IPS DF 6.9 (cell line): ENCODE results near the gene KAZN.

Experiments
- DNase-seq: peaks from one replicate; pipeline ENCODE4 v3.0.0-alpha.2; 2013; ENCODE audit warnings: low read depth, low spot score
- H3K27ac ChIP-seq: one replicate; pipeline ENCODE4 v1.5.1; 2013; ENCODE audit warnings: low read length, control low read depth
- H3K27me3 ChIP-seq: 2 replicates; pipeline ENCODE4 v1.6.1; 2013; ENCODE audit warnings: mild to moderate bottlenecking, low read length; ENCODE audit not compliant: control insufficient read depth, insufficient read depth
- H3K36me3 ChIP-seq: 2 replicates; pipeline ENCODE4 v1.6.1; 2013; ENCODE audit warnings: low read length; ENCODE audit not compliant: control insufficient read depth, insufficient read depth
- H3K4me1 ChIP-seq: 2 replicates; pipeline ENCODE4 v1.6.1; 2013; ENCODE audit warnings: low read length; ENCODE audit not compliant: control insufficient read depth, insufficient read depth
- H3K4me3 ChIP-seq: 2 replicates; pipeline ENCODE4 v1.5.1; 2013; ENCODE audit warnings: mild to moderate bottlenecking, low read length
- H3K9me3 ChIP-seq: 2 replicates; pipeline ENCODE4 v1.6.1; 2013; ENCODE audit warnings: low read length, inconsistent platforms; ENCODE audit not compliant: control insufficient read depth, insufficient read depth
- WGBS: extraction: QIAGEN DNeasy Blood & Tissue Kit; methylation state at CpG from one replicate; pipeline ENCODE4 v1.1.7; 2013; ENCODE audit warnings: mixed read lengths, missing lambda C conversion rate; ENCODE audit not compliant: insufficient read length, insufficient coverage; 5-methylcytosine and 5-hydroxymethylcytosine counted together

The KAZN gene

DNA sequence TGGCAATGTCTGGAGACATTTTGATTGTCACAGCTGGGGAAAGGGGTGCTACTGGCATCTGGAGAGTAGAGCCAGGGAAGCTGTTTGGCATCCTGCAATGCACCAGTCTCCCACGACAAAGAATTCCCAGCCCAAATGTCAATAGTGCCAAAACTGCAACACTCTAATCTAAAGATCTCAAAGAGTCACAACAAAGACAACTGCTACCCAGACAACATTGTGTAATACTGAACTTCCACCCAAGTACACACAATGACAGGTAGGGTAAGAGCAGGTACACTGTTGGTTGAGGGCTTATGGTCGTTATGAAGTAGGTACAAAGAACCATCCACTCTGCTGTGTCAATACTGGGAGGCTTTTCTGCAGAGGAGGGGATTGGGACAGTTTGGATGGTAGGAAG is 546.8 kb downstream of the KAZN start:
- Histone ChIP-seq H3K4me3 (no peak overlapping the region), H3K36me3 (no peaks in the 10 kb centered on the region), H3K4me1 (no peaks in the 10 kb centered on the region), H3K27me3 (no peaks in the 10 kb centered on the region), H3K27ac (no peak overlapping the region), H3K9me3 (no peaks in the 10 kb centered on the region)
- no CpG with 5 or more reads among the region's 2 CpGs for WGBS
- DNase-seq, result no peak

DNA sequence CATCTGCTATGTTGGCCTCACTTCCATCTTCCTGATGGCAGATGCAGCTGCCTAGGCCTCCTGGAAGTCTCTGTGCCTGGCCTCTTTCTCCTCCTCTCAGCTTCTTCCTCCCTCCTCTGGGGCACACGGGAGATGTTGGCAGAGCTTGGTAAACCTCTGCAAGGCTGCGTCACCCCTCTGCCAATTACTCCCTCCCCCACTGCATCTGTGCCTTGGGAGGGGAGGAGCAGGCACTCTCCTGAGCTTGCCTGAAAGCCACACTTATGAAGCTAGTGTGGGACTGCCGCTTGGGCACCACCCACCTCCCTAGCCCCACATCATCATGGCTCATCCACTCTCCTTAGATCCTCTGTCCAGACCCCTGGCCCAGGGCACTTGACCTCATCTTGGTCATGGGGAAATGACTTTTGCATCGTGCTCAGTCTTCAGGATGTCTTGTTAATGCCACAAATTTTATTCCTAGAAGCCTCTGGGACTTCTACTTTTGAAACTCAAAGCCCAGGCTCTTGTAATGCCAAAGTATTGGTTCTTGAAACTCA is 547.7 kb downstream of the KAZN start:
- WGBS, result no CpG with 5 or more reads among the region's 4 CpGs
- Histone ChIP-seq H3K9me3 (no peaks in the 10 kb centered on the region), H3K36me3 (no peaks in the 10 kb centered on the region), H3K4me3 (no peak overlapping the region), H3K4me1 (no peaks in the 10 kb centered on the region), H3K27me3 (no peaks in the 10 kb centered on the region), H3K27ac (no peak overlapping the region)
- no peak for DNase-seq

DNA sequence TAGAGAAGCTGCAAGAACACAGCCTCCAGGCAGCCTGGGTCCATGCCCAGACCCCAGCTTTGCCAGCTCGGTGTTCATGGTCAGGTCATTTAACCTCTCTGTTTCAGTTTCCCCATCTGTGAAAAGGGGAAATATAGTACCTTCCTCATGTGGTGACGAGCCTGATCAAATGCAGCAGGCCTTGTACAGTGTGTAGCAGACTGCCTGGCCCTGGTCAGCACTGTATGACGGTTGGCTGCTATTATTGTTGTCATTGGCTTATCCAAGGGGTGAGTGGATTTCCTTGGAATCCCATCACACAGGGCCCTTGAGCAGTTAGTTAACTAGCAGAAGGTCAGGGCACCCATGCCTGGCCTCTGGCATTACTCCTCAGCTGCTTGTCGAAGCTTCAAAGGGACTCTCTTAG is 548.5 kb downstream of the KAZN start:
- Histone ChIP-seq H3K36me3 (no peaks in the 10 kb centered on the region), H3K9me3 (no peaks in the 10 kb centered on the region), H3K4me3 (no peak overlapping the region), H3K27me3 (no peaks in the 10 kb centered on the region), H3K27ac (no peak overlapping the region), H3K4me1 (no peaks in the 10 kb centered on the region)
- no CpG with 5 or more reads among the region's 4 CpGs for WGBS
- DNase-seq, result no peak

DNA sequence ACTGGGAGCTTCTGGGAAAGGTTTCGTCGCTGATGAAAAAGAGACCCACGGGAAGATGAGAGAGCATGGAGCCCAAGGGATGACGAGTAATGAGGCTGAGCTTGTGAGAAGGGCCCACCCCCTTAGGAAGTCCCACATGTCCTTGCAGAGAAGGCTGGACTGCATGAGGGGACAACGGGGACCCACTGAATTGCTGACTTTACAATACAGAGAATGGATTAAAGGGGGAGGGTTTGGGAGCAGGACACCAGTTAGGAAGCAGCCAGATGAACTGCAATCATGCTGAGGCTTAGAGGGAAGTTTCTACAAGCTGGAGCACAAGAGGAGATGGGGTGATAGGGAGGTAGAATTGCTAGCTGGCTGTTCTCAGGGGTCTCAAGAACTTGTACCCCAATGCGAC is 549.5 kb downstream of the KAZN start:
- Histone ChIP-seq H3K27ac (no peak overlapping the region), H3K27me3 (no peaks in the 10 kb centered on the region)
- no CpG with 5 or more reads among the region's 6 CpGs for WGBS

DNA sequence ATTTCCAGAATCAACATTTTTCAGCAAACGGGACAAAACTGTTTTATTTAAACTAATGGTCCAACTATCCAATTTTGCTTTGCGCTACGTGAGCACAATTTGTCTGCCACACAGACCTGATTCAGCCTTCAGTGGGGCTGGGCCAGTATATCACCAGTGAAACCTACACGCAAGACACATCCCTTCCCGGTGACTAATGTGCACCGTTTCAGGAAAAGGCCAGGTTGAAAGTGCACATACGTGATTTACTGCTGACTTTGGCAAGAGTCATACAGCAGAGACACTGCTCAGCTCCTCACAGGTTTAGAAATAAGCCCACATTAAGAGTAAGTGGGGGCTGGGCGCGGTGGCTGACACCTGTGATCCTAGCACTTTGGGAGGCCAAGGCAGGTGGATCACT is 550.0 kb downstream of the KAZN start:
- DNase-seq, result no peak
- Histone ChIP-seq H3K27me3 (no peaks in the 10 kb centered on the region), H3K4me3 (no peak overlapping the region), H3K27ac (no peak overlapping the region), H3K4me1 (no peaks in the 10 kb centered on the region), H3K9me3 (no peaks in the 10 kb centered on the region), H3K36me3 (no peaks in the 10 kb centered on the region)
- WGBS, result no CpG with 5 or more reads among the region's 9 CpGs

More for the DNA sequence above, 549.5 kb downstream of the KAZN start:
- no peaks in the 10 kb centered on the region for H3K4me1 ChIP-seq
- DNase-seq, result no peak
- H3K9me3 ChIP-seq, result no peaks in the 10 kb centered on the region
- no peaks in the 10 kb centered on the region for H3K36me3 ChIP-seq
- no peak overlapping the region for H3K4me3 ChIP-seq

DNA sequence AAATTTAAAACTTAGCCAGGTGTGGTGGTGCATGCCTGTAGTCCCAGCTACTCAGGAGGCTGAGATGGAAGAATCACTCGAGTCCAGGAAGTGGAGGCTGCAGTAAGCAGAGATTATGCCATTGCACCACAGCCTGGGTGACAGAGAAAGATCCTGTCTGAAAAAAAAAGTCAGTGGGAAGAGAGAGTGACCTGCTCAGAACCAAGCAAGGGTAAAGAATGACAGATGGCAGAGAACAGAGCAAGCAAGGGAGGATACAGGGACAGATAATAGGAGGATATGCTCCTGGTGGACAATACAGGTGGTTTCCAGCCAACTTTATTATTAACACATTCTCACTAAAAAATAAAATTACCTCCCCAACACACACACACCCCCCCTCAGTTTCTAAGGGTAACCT is 550.5 kb downstream of the KAZN start:
- Histone ChIP-seq H3K27me3 (no peaks in the 10 kb centered on the region), H3K27ac (no peak overlapping the region)

DNA sequence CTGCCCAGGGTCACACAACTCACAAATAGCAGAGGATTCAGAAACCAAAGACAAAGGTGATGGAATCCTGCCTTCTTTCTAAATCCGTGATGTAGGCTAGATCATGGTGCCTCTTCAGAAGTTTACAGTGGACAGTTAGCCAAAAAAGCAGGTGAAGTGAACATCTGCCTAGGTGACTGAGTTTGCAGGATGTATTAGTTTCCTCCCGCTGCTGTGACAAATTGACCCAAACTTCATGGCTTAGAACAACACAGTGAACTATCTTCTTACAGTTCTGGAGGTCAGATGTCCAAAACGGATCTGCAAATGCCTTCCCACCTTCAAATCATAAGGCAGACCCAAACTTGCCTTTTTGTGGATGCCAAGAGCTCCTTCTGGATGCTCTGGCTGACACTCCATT is 551.9 kb downstream of the KAZN start:
- Histone ChIP-seq H3K4me1 (peaks cover 2% of the 10 kb centered on the region), H3K27me3 (no peaks in the 10 kb centered on the region; the same call in 1 of the 2 replicates), H3K27ac (no peak overlapping the region), H3K36me3 (no peaks in the 10 kb centered on the region), H3K4me3 (no peak overlapping the region), H3K9me3 (no peaks in the 10 kb centered on the region)
- no CpG with 5 or more reads among the region's 3 CpGs for WGBS
- no peak for DNase-seq

More for the DNA sequence above, 550.5 kb downstream of the KAZN start:
- H3K9me3 ChIP-seq, result no peaks in the 10 kb centered on the region
- no peak for DNase-seq
- H3K4me3 ChIP-seq, result no peak overlapping the region
- no peaks in the 10 kb centered on the region for H3K4me1 ChIP-seq
- no peaks in the 10 kb centered on the region for H3K36me3 ChIP-seq
- no CpG with 5 or more reads among the region's 1 CpG for WGBS

DNA sequence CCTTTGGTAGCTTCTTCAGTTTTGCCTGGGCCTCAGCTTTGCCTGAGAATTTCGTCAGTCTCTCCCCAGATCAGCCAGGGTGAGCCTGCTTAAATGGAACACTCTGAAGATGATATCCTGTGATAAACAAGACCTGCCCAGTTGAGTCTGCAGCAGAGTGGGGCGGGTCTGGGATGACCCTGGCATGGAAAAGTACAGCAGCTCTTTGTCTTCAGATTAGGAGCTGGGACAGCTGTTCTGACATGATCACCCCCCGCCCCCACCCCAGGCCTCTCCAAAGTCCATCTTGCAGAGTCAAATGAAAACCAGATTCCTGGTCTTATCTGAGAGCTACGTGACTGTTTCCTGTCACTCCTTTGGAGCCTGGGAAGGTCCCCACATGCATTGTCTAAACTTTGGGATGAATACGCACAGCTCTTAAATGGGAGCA is 552.9 kb downstream of the KAZN start:
- Histone ChIP-seq H3K9me3 (no peaks in the 10 kb centered on the region), H3K4me1 (peaks cover 2% of the 10 kb centered on the region), H3K27me3 (no peaks in the 10 kb centered on the region; the same call in 1 of the 2 replicates), H3K4me3 (no peak overlapping the region), H3K27ac (no peak overlapping the region), H3K36me3 (no peaks in the 10 kb centered on the region)
- WGBS, result no CpG with 5 or more reads among the region's 5 CpGs
- no peak for DNase-seq

DNA sequence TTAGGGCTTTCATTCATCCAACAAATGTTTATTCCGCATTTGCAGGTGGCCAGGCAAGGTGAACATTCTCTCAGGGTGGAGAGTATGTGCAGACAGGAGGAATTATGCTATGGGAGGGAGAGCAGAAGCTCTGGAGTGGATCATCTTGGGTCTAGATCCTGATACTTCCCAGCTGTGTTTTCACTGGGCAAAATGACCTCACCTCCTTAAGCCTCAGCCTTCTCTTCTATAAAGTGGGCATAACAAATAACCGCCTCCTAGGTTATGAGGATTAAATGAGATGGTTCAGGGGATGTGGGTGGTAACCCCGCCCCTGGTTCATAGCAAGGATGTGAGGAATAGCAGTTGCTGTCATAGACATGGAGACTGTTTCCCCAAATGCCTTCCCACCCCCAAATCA is 553.4 kb downstream of the KAZN start:
- H3K27me3 ChIP-seq, result no peaks in the 10 kb centered on the region; the same call in 1 of the 2 replicates
- no peak for DNase-seq
- no peaks in the 10 kb centered on the region for H3K9me3 ChIP-seq
- peaks cover 2% of the 10 kb centered on the region for H3K4me1 ChIP-seq
- no peak overlapping the region for H3K27ac ChIP-seq
- H3K36me3 ChIP-seq, result no peaks in the 10 kb centered on the region
- no CpG with 5 or more reads among the region's 3 CpGs for WGBS
- H3K4me3 ChIP-seq, result peak overlapping the region; percentile 81; the same call in 1 of the 2 replicates

DNA sequence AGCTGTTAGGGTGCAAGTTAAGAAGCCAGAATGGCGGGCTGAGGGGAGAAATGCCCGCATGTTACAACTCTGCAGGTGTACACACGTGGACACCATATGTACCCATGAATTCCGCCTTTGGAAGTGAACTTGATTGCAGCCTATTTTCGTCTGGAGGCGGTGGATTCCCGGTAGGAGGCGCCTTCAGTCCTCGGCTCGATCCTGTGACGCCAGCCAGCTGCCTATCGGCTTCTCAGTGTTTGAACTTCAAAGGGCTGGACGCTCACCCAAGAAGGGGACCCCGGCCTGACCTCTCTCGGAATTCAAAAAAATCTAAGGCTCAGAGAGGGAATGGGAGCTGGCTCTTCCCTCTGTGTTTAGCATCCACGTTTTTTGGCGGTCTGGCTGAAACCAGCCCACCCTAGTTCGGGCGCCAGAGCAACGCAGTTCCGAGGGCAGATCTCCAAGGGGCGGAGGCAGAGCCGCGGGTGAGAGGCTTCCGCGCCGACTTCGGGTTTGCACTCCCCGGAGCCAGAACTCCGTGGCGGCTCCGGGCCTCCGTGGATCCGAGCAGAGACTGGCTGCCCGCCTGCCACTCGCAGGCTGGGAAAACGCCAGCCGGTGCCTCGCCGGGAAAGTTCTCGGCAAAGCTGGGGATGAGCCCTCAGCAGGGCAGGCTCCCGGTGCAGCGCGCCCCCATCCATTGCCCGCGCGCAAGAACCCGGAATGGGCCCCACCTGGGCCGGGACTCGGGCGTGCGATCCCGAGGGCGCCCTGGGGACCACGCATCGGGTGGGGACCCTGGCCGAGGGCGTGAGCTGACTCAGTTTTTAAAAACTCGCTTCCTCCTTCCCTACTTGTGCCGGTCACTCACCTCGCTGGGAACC is 554.1 kb downstream of the KAZN start:
- Histone ChIP-seq H3K27me3 (no peaks in the 10 kb centered on the region; the same call in 1 of the 2 replicates), H3K27ac (no peak overlapping the region), H3K4me1 (peaks cover 2% of the 10 kb centered on the region), H3K4me3 (peak overlapping the region; percentile 81), H3K36me3 (no peaks in the 10 kb centered on the region), H3K9me3 (no peaks in the 10 kb centered on the region)
- WGBS, result no CpG with 5 or more reads among the region's 61 CpGs
- peak; percentile 55 for DNase-seq
